HG02981 (cell line): ENCODE data around the gene MYOM1.
"Not testable (repeated sequence)": the region's sequence is repeated elsewhere in the genome, so short reads cannot be mapped to it uniquely, and the experiment has no call there.

ENCODE experiments used
- ATAC-seq: cut with Tn5 transposase; IDR thresholded peaks from one replicate; pipeline ENCODE4 v1.9.1; 2021; ENCODE audit warnings: mild to moderate bottlenecking, moderate library complexity; ENCODE audit not compliant: unreplicated experiment

Gene MYOM1

GRCh38 chr18:3221496-3221895 is 1.7 kb upstream of the MYOM1 start:
- ATAC-seq, result no peak

- not testable (repeated sequence) for ATAC-seq
Observed at GRCh38 chr18:3220868-3221267, 1.1 kb upstream of the MYOM1 start.

DNA sequence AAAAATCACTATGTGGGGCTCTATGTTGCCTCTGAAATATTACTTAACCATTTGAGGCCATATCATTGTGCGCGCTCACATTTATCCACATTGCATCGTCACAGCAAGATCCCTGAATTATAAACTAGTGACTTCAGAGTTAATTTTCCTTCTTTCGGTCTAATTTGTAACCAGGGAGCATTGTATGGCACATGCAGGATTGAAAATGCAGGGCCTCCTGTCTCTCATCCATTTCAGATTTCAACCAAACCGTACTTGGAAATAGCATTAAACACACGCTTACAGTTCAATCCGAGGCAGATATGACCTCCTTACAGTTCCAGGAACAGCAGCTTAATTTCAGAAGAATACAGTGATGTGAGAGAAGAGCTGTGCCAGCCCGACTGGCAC is 532 bp downstream of the MYOM1 start:
- ATAC-seq, result no peak

DNA sequence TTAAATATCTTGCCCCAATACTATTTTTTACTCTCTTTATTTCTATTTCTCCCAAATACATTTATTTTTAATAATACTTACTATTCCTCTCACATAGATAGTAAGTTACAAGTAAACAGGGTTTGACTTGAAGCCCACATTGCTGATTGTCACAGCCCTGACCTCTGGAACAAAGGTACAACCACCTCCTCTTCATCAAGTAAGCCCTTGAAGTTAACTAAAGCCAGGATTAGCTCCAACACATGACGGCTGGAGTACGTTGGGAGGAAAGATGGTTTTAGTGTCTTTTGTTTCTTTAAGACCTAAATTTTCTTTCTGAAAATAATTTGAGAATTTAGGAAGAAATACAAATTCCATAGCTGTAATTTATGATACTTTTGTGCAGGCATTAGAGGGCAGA is 949 bp downstream of the MYOM1 start:
- no peak for ATAC-seq

- ATAC-seq, result no peak
Observed at GRCh38 chr18:3217948-3218647, 1.7 kb downstream of the MYOM1 start.

DNA sequence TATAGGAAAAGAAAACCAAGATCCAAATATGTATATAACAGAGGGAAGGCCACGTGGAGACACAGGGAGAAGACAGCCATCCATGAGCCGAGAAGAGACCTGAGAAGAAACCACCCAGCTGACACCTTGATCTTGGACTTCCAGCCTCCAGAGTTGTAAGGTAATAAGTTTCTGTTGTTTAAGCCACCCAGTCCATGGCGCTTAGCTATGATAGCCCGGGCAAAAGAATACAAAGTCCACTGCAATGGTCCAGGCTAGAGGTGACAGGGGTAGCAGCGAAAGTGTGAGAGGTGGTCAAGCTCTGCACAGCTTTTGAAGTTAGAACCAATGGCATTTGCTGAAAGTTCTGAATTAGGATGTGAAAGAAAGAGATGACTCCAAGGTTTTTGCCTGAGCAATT is 2.8 kb downstream of the MYOM1 start:
- ATAC-seq, result no peak

DNA sequence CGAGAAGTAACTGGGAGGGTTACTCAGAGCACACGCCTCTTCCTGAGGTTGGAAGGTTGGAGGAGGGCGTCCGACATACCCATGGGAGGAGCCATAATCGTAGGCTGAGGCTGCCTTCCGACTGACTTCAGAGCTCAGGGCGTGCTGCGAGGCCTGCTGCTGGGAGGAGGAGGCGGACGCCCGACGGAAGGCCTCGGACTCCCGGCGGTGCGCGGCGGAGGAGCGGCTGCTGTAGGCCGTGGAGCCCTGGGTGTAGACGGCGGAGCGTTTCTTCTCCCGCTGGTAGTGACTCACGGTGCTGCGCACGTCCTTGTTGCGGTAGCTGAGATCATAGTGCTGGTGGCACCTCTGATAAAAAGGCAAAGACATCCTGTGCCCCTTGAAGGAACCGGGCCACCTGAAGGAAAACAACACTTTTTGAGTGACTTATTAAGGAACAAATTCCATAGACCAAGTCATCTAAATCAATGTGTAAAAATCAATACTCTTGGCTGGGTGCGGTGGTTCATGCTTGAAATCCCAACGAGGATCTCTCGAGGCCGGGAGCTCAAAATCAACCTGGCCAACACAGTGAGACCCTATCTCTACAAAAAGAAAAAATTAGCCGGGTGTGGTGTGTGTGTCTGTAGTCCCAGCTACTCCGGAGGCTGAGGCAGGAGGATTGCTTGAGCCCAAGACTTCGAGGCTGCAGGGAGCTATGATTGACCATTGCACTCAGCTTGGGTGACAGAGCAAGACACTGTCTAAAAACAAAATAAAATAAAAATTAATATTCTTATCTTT is 4.7 kb downstream of the MYOM1 start:
- ATAC-seq, result no peak

GRCh38 chr18:3213300-3214059 is 6.3 kb downstream of the MYOM1 start:
- no peak for ATAC-seq

GRCh38 chr18:3212657-3213056 is 7.1 kb downstream of the MYOM1 start:
- no peak for ATAC-seq

DNA sequence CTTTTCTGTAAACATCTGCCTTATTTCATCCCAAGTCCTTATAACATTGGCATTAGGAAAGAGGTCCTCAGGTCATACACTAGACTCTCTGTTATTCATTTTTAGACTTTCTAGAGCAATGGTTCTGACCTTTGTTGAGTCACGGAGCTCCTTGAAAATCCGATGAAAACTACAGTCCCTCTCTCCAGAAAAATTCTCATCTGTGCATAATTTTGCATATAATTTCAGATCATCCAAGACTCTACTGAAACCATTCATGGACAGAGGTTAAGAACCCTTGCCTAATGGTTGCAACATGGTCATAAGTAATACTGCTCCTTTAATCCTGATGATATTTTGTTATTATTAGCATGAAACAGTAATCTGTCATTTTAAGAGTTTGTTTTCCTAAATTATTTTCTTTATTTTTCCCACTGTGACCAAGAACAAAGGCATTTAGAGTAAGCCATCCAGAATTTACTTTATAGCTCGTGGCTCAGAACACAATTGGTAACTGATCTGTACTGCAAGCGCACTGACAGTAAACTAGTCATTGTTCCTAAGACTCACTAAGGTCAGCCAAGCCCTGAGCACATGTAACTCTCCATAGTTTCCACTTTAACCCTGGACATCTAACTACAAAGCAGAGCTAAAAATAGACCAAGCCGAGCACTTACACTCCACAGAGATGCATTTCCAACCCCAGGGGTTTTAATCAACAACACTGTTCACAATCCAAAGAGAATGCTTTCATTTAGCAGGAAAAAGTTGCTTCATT is 8.4 kb downstream of the MYOM1 start:
- ATAC-seq, result no peak

DNA sequence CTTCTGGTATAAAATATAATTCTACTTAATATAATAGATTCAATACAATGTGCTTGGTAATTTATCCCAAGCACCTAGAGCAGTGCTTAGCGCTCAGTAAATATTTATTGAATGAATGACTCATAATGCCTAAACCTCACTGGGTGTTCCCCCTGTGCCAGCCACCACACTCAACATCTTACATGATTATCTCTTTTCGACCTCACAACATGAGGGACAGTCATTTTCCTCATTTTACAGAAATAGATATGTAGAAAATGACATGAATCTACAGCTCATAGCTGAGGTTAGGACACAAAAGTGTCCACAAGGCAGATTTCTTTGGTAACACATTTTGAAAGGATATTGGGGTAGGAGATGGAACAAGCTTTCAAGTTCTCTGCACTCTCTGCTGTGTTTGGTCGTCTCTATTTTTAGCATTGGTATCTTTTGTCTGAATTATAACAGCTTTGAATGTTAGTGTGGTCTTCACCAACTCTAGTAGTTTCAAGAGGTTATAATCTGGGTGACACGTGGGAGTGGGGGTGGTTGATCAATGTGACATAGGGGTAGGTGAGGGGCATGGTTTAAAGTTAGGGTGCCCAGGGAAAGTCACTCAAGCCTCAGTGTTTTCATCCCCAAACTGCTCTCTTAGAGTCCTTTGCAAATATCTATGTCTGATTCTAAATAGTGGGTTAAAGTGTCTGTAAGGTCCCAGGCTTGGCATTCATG is 9.8 kb downstream of the MYOM1 start:
- ATAC-seq, result peak; percentile 82

DNA sequence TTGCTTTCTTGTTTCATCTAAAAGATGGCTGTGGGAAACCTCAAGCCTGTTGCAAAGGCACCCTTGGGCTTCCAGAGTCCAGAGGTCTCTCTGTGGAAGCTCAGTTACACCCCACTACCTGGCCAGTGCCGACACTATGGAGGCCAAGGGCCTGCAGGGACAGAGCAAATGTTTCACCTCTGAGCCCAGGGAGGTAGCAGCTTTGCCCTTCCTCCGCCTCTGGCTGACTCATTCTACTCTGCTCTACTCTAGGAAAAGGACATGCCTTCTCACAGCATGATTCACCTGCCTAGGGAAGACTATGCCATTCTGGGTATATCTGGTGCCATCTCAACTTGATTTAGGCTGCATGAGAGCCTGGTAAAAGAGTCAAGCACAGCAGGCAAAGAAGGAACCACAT is 12.2 kb downstream of the MYOM1 start:
- no peak for ATAC-seq

GRCh38 chr18:3205239-3205638 is 14.5 kb downstream of the MYOM1 start:
- no peak for ATAC-seq

DNA sequence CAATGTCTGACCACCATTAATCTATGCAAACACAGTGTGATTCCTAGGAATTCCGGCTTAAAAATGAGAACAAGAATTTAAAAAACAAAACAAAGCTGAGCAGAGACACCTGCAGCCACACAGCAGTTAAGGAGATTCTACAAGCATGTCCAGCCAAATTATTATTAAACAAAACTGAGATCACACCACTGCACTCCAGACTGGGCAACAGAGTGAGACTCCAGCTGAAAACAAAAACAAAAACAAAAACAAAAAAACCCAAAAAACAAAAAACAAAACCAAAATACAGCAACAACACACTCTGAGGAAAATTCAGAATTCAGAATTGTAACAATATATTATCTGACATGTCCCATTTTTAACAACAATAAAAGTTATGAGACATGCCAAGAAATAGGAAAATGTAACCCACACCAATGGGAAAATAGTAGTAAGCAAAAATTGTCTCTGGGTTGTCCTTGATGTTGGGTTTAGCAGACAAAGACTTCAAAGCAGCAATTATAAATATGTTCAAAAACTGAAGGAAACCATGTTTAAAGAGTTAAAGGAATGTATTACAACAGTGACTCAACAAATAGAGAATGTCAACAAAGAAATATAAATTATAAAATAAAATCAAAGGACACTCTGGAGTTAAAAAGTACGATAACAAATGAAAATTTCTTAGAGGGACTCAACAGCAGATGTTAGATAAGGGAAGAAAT is 19.7 kb downstream of the MYOM1 start:
- ATAC-seq, result no peak

GRCh38 chr18:3198260-3198860 is 21.4 kb downstream of the MYOM1 start:
- ATAC-seq, result not testable (repeated sequence)

- ATAC-seq, result no peak
Observed at GRCh38 chr18:3194947-3195612, 24.7 kb downstream of the MYOM1 start.

- ATAC-seq, result no peak
Observed at GRCh38 chr18:3193331-3193730, 26.4 kb downstream of the MYOM1 start.

DNA sequence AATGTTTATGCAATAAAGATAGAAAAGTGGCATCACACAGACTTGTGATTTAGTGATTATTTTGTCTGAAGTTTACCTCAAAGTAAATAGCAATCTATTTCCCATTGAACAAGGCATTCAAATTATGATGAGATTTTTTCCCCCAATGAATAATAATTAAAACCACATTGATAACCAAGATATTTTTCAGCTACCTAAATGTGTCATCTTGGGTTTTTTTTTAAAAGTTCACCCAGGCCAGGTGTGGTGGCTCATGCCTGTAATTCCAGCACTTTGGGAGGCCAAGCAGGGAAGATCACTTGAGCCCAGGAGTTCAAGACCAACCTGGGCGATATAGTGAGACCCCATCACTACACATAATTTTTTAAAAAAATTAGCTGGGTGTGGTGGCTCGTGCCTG is 27.0 kb downstream of the MYOM1 start:
- ATAC-seq, result no peak

DNA sequence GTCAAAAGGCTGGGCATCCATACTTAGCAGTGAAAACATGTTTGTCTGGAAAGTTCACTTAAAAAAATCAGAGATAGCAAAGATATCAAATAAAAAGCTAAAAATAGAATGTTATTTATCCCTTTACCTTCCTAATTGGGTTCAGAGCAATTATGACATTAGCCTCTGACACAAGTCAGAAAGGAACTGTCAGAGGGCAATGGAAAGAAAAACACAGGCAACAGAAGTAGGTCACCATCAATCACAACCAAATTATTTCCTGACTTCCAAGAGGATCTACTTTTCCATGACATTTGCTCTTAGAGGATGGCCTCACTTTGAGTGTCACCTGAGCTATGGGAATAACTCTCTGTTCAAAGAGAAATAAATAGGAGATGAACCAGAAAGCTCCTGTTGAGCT is 27.5 kb downstream of the MYOM1 start:
- ATAC-seq, result no peak
